Bronchial epithelial cell (primary cell): ENCODE measurements around the gene ZNF785. TPM values are rescaled to one million over a fixed set of nuclear protein-coding genes. Genes with fewer than 3 reads are reported as not detected.

ENCODE experiments used
- DNase-seq: peaks from one replicate; pipeline ENCODE4 v3.0.0-alpha.2; 2010; ENCODE audit warnings: low read depth
- FAIRE-seq: peaks from 2 replicates; lab custom pipeline; 2011; peaks lifted over from hg19 to GRCh38; lab: Jason Lieb, UNC
- H3K27me3 ChIP-seq: 2 replicates; pipeline ENCODE4 v1.5.1; 2011; ENCODE audit warnings: low read length; ENCODE audit not compliant: control insufficient read depth, insufficient read depth
- H3K36me3 ChIP-seq: 2 replicates; pipeline ENCODE4 v1.5.1; 2011; ENCODE audit warnings: low read length; ENCODE audit not compliant: control insufficient read depth, insufficient read depth
- H3K4me3 ChIP-seq: 2 replicates; pipeline ENCODE4 v1.5.1; 2011; ENCODE audit warnings: mild to moderate bottlenecking, low read depth, low read length, control low read depth
- CTCF ChIP-seq: IDR thresholded peaks from 2 replicates; pipeline ENCODE4 v1.5.1; 2011; ENCODE audit warnings: mild to moderate bottlenecking, moderate library complexity, low read length, control low read depth, inconsistent platforms; ENCODE audit not compliant: insufficient read depth, severe bottlenecking
- total RNA-seq: library from RNA; depleted of rRNA; stranded (reverse); fragments of >200 nt; gene quantifications from 2 replicates; pipeline ENCODE4 v1.2.1, GENCODE V29; 2014

Gene ZNF785
- total RNA-seq, 1 donor from 2014 or later, result 5.3 TPM

GRCh38 chr16:30605158-30605557, 19.7 kb upstream of the ZNF785 start:
- no peak for TF ChIP-seq CTCF
- Histone ChIP-seq H3K27me3 (no peaks in the 10 kb centered on the region), H3K4me3 (no peak overlapping the region), H3K36me3 (peaks cover 8% of the 10 kb centered on the region)
- no peak for DNase-seq
- no peak for FAIRE-seq

- TF ChIP-seq CTCF, result no peak
- Histone ChIP-seq H3K27me3 (no peaks in the 10 kb centered on the region), H3K36me3 (peaks cover 8% of the 10 kb centered on the region), H3K4me3 (no peak overlapping the region)
- FAIRE-seq (no peak), DNase-seq (no peak)
Measured at GRCh38 chr16:30604316-30604947, 18.9 kb upstream of the ZNF785 start.

DNA sequence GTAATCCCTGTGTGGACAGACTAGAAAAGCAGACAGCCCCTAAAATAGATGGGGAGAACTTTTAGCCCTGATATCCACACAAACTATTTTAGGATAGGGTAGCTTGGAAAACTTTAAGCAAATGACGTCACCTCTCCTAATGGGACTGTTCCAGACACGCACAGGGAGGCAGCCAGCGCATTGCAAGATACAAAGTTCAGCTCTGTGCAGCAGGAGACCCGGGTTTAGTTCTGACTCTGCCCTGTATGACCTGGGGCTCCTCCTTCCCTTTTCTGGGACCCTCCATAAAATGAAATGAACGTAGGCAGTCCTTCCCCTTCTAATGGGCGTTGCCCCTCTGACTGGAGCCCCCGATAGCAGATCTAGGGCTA, 18.4 kb upstream of the ZNF785 start:
- no peak overlapping the region for H3K4me3 ChIP-seq
- FAIRE-seq (no peak), DNase-seq (no peak)
- H3K27me3 ChIP-seq, result no peaks in the 10 kb centered on the region
- no peak for TF ChIP-seq CTCF
- H3K36me3 ChIP-seq, result peaks cover 8% of the 10 kb centered on the region

GRCh38 chr16:30602616-30603277, 17.2 kb upstream of the ZNF785 start:
- DNase-seq (peak; percentile 29), FAIRE-seq (no peak)
- Histone ChIP-seq H3K36me3 (peaks cover 5% of the 10 kb centered on the region), H3K27me3 (no peaks in the 10 kb centered on the region), H3K4me3 (no peak overlapping the region)
- TF ChIP-seq CTCF, result no peak

GRCh38 chr16:30601966-30602365, 16.5 kb upstream of the ZNF785 start:
- Histone ChIP-seq H3K4me3 (no peak overlapping the region), H3K36me3 (peaks cover 5% of the 10 kb centered on the region), H3K27me3 (no peaks in the 10 kb centered on the region)
- no peak for DNase-seq
- TF ChIP-seq CTCF, result no peak
- no peak for FAIRE-seq
